GM12878 (cell line): ENCODE measurements around the gene TMEM208. TPM values are rescaled to one million over a fixed set of nuclear protein-coding genes. Genes with fewer than 3 reads are reported as not detected.

ENCODE experiments used
- ATAC-seq: fragments of 200-7000 bp; cut with Tn5 transposase; 3 replicates; pipeline ENCODE4 v1.9.1; 2020; ENCODE audit warnings: mild to moderate bottlenecking, moderate library complexity
- BruUV-seq: library from RNA; stranded (reverse); fragments of 400-500 nt; replicated peaks from 2 replicates; lab custom pipeline; 2021; lab: Mats Ljungman, UMichigan
- CTCF ChIA-PET: fragments of 300-600 bp; sonication (Branson Sonifier 250); formaldehyde crosslinking; extraction: SDS; loops from one replicate; lab custom pipeline; 2021; ENCODE audit warnings: inconsistent platforms; lab: Yijun Ruan, JAX
- POLR2A ChIA-PET: fragments of 350-600 bp; formaldehyde crosslinking; extraction: SDS; loops from one replicate; lab custom pipeline; 2021; ENCODE audit warnings: inconsistent platforms; lab: Charles Lee
- RAD21 ChIA-PET: fragments of 300-600 bp; sonication (Branson Sonifier 250); formaldehyde crosslinking; loops from one replicate; lab custom pipeline; 2023; ENCODE audit warnings: antibody characterized with exemption; ENCODE audit not compliant: unreplicated experiment; lab: Charles Lee
- SMC1A ChIA-PET: fragments of 300-600 bp; sonication (Branson Sonifier 250); formaldehyde crosslinking; loops from one replicate; lab custom pipeline; 2023; ENCODE audit not compliant: unreplicated experiment, uncharacterized antibody; lab: Charles Lee
- DNase-seq: peaks from one replicate; pipeline ENCODE4 v3.0.0-alpha.2; 2011; ENCODE audit warnings: low read depth, low spot score
- FAIRE-seq: peaks from 3 replicates; lab custom pipeline; 2011; peaks lifted over from hg19 to GRCh38; lab: Jason Lieb, UNC
- H2AFZ ChIP-seq: 2 replicates; pipeline ENCODE4 v1.6.0; 2011; ENCODE audit warnings: low read depth, low read length, control low read depth; ENCODE audit not compliant: control insufficient read depth
- H3K27ac ChIP-seq: 2 replicates; pipeline ENCODE4 v1.5.1; 2011; ENCODE audit warnings: control low read depth; ENCODE audit not compliant: control insufficient read depth, insufficient read depth
- H3K27me3 ChIP-seq, 2 experiments: replicated peaks in 1 of 2; 2 replicates each; pipeline versions ENCODE4 v1.6.0 to v1.6.1; 2011; ENCODE audit warnings: low read length in 1 of 2; ENCODE audit not compliant: control insufficient read depth in 2 of 2, insufficient read depth in 2 of 2
- H3K36me3 ChIP-seq, 2 experiments: 2 replicates each; pipeline ENCODE4 v1.5.1; 2011; ENCODE audit warnings: low read length in 1 of 2; ENCODE audit not compliant: control insufficient read depth in 2 of 2, insufficient read depth in 2 of 2
- H3K4me1 ChIP-seq: 2 replicates; pipeline ENCODE4 v1.6.1; 2011; ENCODE audit warnings: mild to moderate bottlenecking, low read length, moderate library complexity, mixed read lengths; ENCODE audit not compliant: control insufficient read depth, insufficient read depth
- H3K4me2 ChIP-seq: 2 replicates; pipeline ENCODE4 v1.6.0; 2011; ENCODE audit warnings: control low read depth; ENCODE audit not compliant: control insufficient read depth, insufficient read depth
- H3K4me3 ChIP-seq: fragments of 200-600 bp; sonication (generic); 2 replicates; pipeline ENCODE4 v1.5.1; 2016
- H3K79me2 ChIP-seq: 2 replicates; pipeline ENCODE4 v1.6.0; 2011; ENCODE audit warnings: low read length; ENCODE audit not compliant: control insufficient read depth, insufficient read depth
- H3K9ac ChIP-seq: 2 replicates; pipeline ENCODE4 v1.8.0; 2011; ENCODE audit warnings: low read length, control low read depth, mixed read lengths; ENCODE audit not compliant: control insufficient read depth, insufficient read depth
- H3K9me3 ChIP-seq: replicated peaks from 3 replicates; pipeline ENCODE4 v1.5.1; 2011; ENCODE audit warnings: mild to moderate bottlenecking, low read length; ENCODE audit not compliant: control insufficient read depth, insufficient read depth
- H4K20me1 ChIP-seq: 2 replicates; pipeline ENCODE4 v1.6.0; 2011; ENCODE audit not compliant: control insufficient read depth, insufficient read depth
- ATF7 ChIP-seq: fragments of 450-650 bp; IDR thresholded peaks from 2 replicates; pipeline ENCODE4 v1.6.1; 2016; ENCODE audit warnings: low read depth, mild to moderate bottlenecking
- E2F8 ChIP-seq: fragments of 450-650 bp; IDR thresholded peaks from 2 replicates; pipeline ENCODE4 v1.6.1; 2018; ENCODE audit warnings: mild to moderate bottlenecking, low read depth, moderate library complexity; ENCODE audit not compliant: partially characterized antibody
- GABPA ChIP-seq: IDR thresholded peaks from 2 replicates; pipeline ENCODE4 v1.6.1; 2014; ENCODE audit warnings: antibody characterized with exemption, low read depth, mild to moderate bottlenecking, inconsistent platforms
- IRF5 ChIP-seq: fragments of 450-650 bp; IDR thresholded peaks from 2 replicates; pipeline ENCODE4 v1.6.1; 2017; ENCODE audit warnings: borderline replicate concordance
- MYB ChIP-seq: fragments of 150-350 bp; IDR thresholded peaks from 2 replicates; pipeline ENCODE4 v1.6.1; 2014; ENCODE audit warnings: mild to moderate bottlenecking, low read depth, low read length, borderline replicate concordance
- NRF1 ChIP-seq: conservative IDR thresholded peaks from 2 replicates; pipeline ENCODE4 v1.6.1; 2011; ENCODE audit warnings: mild to moderate bottlenecking, low read depth, low read length, improper control_type of control experiment
- POLR2A ChIP-seq: IDR thresholded peaks from 2 replicates; pipeline ENCODE4 v1.6.1; 2011; ENCODE audit warnings: low read depth, mild to moderate bottlenecking, low read length
- YBX1 ChIP-seq: fragments of 450-650 bp; IDR thresholded peaks from 2 replicates; pipeline ENCODE4 v1.6.1; 2016; ENCODE audit warnings: antibody characterized with exemption
- ZNF622 ChIP-seq: fragments of 450-650 bp; IDR thresholded peaks from 2 replicates; pipeline ENCODE4 v1.6.1; 2017; ENCODE audit warnings: mild to moderate bottlenecking, inconsistent platforms
- WGBS: methylation state at CpG from one replicate; pipeline ENCODE4 v1.1.6; 2016; ENCODE audit warnings: low lambda C conversion rate; ENCODE audit not compliant: insufficient replicate concordance, insufficient coverage; ENCODE audit errors: missing lambda C conversion rate; 5-methylcytosine and 5-hydroxymethylcytosine counted together
- in situ Hi-C: fragments of 300-500 bp; cut with MboI; formaldehyde crosslinking; loops from 9 replicates; pipeline ENCODE4 v1.14.3; 2018; ENCODE audit warnings: mixed read lengths
- intact Hi-C: fragments of 100-400 bp; cut with micrococcal nuclease; formaldehyde crosslinking; loops from one replicate; pipeline ENCODE4 v1.14.2; 2022; ENCODE audit not compliant: unreplicated experiment
- polyA plus RNA-seq, 11 experiments: library from polyadenylated mRNA; depleted of rRNA in 4 of 11; unstranded in 6 of 11; stranded (reverse) in 5 of 11; fragments of >200 nt; fragmentation: Nextera tagmentation in 4 of 11; fragmentation: Illumina TruSeq in 1 of 11; extraction: Ambion mirVana in 4 of 11; extraction: Trizol in 1 of 11; gene quantifications; 1 replicate in 1 of 11; 2 replicates in 10 of 11; pipeline versions ENCODE4 v1.2.1 to v1.2.3, GENCODE V29; 2011 to 2016; ENCODE audit warnings: inconsistent platforms in 2 of 11, missing spikeins in 2 of 11, low read depth in 1 of 11
- total RNA-seq, 4 experiments: library from RNA; depleted of rRNA in 3 of 4; stranded (reverse); fragments of >200 nt in 3 of 4; fragmentation: Illumina TruSeq in 1 of 4; extraction: Trizol in 1 of 4; gene quantifications; 2 replicates each; pipeline versions ENCODE4 v1.2.1 to v1.2.3, GENCODE V29; 2013 to 2021

TMEM208 gene
- total and polyA plus RNA-seq, 10 of the 15 experiments (the other 5 are each of a cell fraction or from before 2014, with no cell fraction given), result 34.1 to 244 (median 54.1) TPM

- no peaks in the 10 kb centered on the region for H3K79me2 ChIP-seq
- H3K4me1 ChIP-seq, result no peaks in the 10 kb centered on the region
- H3K36me3 ChIP-seq, result peaks cover 14 to 51% of the 10 kb centered on the region in 2 experiments
- H3K9ac ChIP-seq, result no peak overlapping the region
- no peak overlapping the region for H3K4me3 ChIP-seq
- no peak overlapping the region for H2AFZ ChIP-seq
- FAIRE-seq (no peak), DNase-seq (no peak), ATAC-seq (no peak)
- CTCF ChIA-PET, result no interaction called here
- 85% methylated on average over 8 of the region's 8 CpGs for WGBS
- SMC1A ChIA-PET, result no interaction called here
- H3K9me3 ChIP-seq, result no peaks in the 10 kb centered on the region
- in situ Hi-C loops, result no loop called here
- BruUV-seq, result no TSS peak
- peaks cover 4% of the 10 kb centered on the region; the same call in 1 of the 2 replicates for H4K20me1 ChIP-seq
- TF ChIP-seq NRF1, result no peak
- 0 out of 2 replicates have a peak, but pooled peaks have one; percentile 41 for TF ChIP-seq POLR2A
- H3K4me2 ChIP-seq, result no peak overlapping the region
- POLR2A ChIA-PET, result no interaction called here
- intact Hi-C loops, result no loop called here
- H3K27me3 ChIP-seq, result no peaks in the 10 kb centered on the region
- no peak overlapping the region for H3K27ac ChIP-seq
- RAD21 ChIA-PET, result no interaction called here
Measured at GRCh38 chr16:67200491-67200890, 26.4 kb upstream of the TMEM208 start.

- in situ Hi-C loops, result no loop called here
- TF ChIP-seq YBX1 (no peak), MYB (no peak), E2F8 (no peak), ZNF622 (no peak), GABPA (no peak), ATF7 (no peak), IRF5 (no peak)
Measured at GRCh38 chr16:67201411-67202345, 25.3 kb upstream of the TMEM208 start.

More at GRCh38 chr16:67201411-67202345, 25.3 kb upstream of the TMEM208 start:
- DNase-seq (no peak), ATAC-seq (no peak), FAIRE-seq (no peak)
- no peaks in the 10 kb centered on the region for H4K20me1 ChIP-seq
- H3K4me3 ChIP-seq, result no peak overlapping the region
- H3K4me2 ChIP-seq, result no peak overlapping the region
- H3K9ac ChIP-seq, result no peak overlapping the region
- no peaks in the 10 kb centered on the region for H3K9me3 ChIP-seq
- no peak overlapping the region for H3K27ac ChIP-seq
- no peaks in the 10 kb centered on the region for H3K79me2 ChIP-seq
- H3K27me3 ChIP-seq, result no peaks in the 10 kb centered on the region
- ChIA-PET CTCF (no interaction called here), RAD21 (interaction anchor here (1.0 kb wide), 1 partner anchor 8 kb away, joined by 3 read pairs; no protein-coding TSS in a partner anchor), SMC1A (no interaction called here), POLR2A (interaction anchor here (1.2 kb wide), 1 partner anchor 8 kb away, joined by 5 read pairs; no protein-coding TSS in a partner anchor)
- intact Hi-C loops, result no loop called here
- BruUV-seq, result no TSS peak
- H2AFZ ChIP-seq, result no peak overlapping the region
- H3K4me1 ChIP-seq, result no peaks in the 10 kb centered on the region
- H3K36me3 ChIP-seq, result peaks cover 13 to 40% of the 10 kb centered on the region in 2 experiments; a peak in 3 of 4 replicates
- WGBS, result 89% methylated on average over 40 of the region's 40 CpGs
